T-helper 17 cell (primary cell): Measurements from ENCODE around the gene ALOX5. TPM values are rescaled to one million over a fixed set of nuclear protein-coding genes. Genes with fewer than 3 reads are reported as not detected.
A peak's percentile ranks its signal among the peaks of the same experiment; 100 is the strongest.

Experiments used
- ATAC-seq: fragments of 150-1000 bp; cut with Tn5 transposase; 2 replicates; pipeline ENCODE4 v1.10.0; 2021; ENCODE audit warnings: mild to moderate bottlenecking, moderate library complexity
- DNase-seq, 3 donors: peaks; one replicate each; pipeline versions ENCODE4 v3.0.0 to v3.0.0-alpha.2; 2020 to 2021
- H3K9me3 ChIP-seq: one replicate; pipeline ENCODE4 v1.7.0; 2013; ENCODE audit warnings: low read length, mild to moderate bottlenecking; ENCODE audit not compliant: control insufficient read depth, poor library complexity, severe bottlenecking
- H3K27ac Mint-ChIP-seq: one replicate; pipeline ENCODE4 v1.8.0; 2022; ENCODE audit warnings: mild to moderate bottlenecking, moderate library complexity, mixed read lengths
- H3K27me3 Mint-ChIP-seq: one replicate; pipeline ENCODE4 v1.8.0; 2022; ENCODE audit warnings: mixed read lengths
- H3K36me3 Mint-ChIP-seq: one replicate; pipeline ENCODE4 v1.8.0; 2022; ENCODE audit warnings: low read depth, mixed read lengths
- H3K4me1 Mint-ChIP-seq: one replicate; pipeline ENCODE4 v1.8.0; 2022; ENCODE audit warnings: mild to moderate bottlenecking, mixed read lengths
- H3K4me3 Mint-ChIP-seq: one replicate; pipeline ENCODE4 v1.8.0; 2022; ENCODE audit warnings: mild to moderate bottlenecking, moderate library complexity, mixed read lengths
- total RNA-seq, 4 donors: library from RNA in 2 of 4; stranded (reverse) in 2 of 4; gene quantifications; one replicate each; pipeline ENCODE4 v1.2.3 and lab custom pipeline; 2022 to 2026

ALOX5 gene
- total RNA-seq, 2 donors from 2014 or later, result 19.8 to 66.6 TPM

DNA sequence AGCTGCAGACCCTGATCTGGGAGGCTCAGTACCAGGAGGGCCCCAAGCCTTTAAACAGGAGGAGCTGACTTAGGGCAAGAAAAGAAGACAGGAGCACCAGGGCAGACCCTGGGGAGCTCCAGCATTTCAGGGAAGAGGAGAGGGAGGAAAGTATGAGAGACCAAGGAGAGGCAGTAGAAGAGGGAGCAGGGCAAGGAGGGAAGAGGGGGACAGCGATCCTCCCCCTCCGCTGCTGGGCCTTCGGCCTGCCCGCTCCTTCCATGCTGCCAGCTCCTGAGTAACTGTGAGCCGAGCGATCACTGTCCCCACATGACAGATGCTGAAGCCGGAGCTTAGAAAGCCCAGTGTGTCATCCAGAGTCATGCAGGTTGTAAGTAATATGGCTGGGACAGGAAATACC is 65.9 kb downstream of the ALOX5 start:
- Mint-ChIP-seq H3K27ac (peak overlapping the region; percentile 56), H3K27me3 (peaks cover 4% of the 10 kb centered on the region), H3K4me1 (peaks cover 9% of the 10 kb centered on the region), H3K36me3 (peaks cover 4% of the 10 kb centered on the region), H3K4me3 (no peak overlapping the region)
- no peak for ATAC-seq
- H3K9me3 ChIP-seq, result no peaks in the 10 kb centered on the region
- DNase-seq, result no peak

DNA sequence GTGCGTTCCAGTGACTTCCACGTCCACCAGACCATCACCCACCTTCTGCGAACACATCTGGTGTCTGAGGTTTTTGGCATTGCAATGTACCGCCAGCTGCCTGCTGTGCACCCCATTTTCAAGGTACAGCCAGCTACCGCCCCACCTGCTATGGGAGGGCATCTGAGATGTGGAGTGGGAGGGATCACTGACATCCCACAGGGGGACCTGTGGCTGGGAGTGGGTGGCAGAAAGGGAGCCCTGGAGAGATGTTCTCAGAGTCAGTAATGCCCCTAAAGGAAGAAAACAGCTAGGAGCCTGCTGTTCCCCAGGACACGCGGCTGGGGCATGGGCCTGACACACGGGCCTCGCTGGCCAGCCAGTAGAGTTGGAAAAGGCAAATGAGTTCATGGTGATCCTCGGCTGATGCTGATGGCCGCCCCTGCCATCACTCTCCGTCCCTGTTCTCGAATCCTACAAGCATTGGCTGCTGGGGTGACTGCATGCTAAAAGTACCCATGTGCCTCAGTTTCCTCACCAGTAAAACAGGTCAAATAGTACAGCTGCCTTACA is 66.6 kb downstream of the ALOX5 start:
- H3K9me3 ChIP-seq, result no peaks in the 10 kb centered on the region
- Mint-ChIP-seq H3K36me3 (peaks cover 4% of the 10 kb centered on the region), H3K27me3 (peaks cover 4% of the 10 kb centered on the region), H3K27ac (peak overlapping the region; percentile 56), H3K4me3 (no peak overlapping the region), H3K4me1 (peaks cover 9% of the 10 kb centered on the region)
- ATAC-seq, result no peak
- DNase-seq, result no peak

DNA sequence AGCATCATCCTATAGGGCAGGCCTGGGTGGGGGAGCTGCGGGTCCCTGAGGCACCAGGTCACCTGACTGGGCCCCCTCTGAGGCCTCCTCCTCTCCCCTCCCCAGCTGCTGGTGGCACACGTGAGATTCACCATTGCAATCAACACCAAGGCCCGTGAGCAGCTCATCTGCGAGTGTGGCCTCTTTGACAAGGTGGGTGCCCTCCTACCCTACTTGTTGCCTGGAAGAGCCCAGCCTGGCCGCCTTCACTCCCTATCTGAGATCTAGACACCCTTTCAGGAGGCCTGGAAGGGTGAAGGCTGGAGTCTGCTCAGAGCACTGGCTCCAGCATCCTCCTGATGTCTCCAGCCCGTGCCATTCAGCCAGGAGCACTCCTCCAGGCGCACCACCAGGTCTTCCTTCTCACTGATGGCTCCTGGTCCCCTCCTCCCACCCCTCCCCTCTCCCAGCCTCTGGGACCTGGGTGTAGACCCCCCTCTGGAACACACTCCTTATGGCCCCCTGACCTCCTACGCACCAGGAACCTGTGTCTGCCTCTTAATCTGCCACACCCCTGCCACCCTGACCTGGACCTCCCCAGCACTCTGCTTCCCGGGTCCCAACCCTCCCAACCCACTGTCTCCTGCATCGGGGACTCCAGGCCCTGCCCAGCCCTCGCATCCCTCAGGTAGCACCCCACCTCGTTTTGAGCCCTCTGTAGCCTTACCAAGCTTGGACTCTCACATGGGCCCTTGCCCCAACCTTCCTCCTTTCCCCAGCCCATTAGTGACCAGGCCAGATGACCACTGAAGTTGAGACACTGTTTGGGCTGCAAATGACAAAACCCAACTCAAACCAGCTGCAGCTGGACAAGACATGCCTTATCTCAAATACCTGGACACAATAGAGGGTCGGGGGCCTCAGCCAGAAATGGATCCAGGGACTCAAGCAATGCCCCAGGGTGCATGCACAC is 67.5 kb downstream of the ALOX5 start:
- Mint-ChIP-seq H3K4me3 (no peak overlapping the region), H3K4me1 (peaks cover 7% of the 10 kb centered on the region), H3K27ac (peak overlapping the region; percentile 56), H3K36me3 (no peaks in the 10 kb centered on the region), H3K27me3 (peaks cover 4% of the 10 kb centered on the region)
- no peaks in the 10 kb centered on the region for H3K9me3 ChIP-seq
- DNase-seq (no peak), ATAC-seq (no peak)

GRCh38 chr10:45442251-45442650 is 68.2 kb downstream of the ALOX5 start:
- Mint-ChIP-seq H3K4me1 (peaks cover 7% of the 10 kb centered on the region), H3K36me3 (no peaks in the 10 kb centered on the region), H3K27ac (no peak overlapping the region), H3K27me3 (peaks cover 4% of the 10 kb centered on the region), H3K4me3 (no peak overlapping the region)
- DNase-seq, result no peak
- H3K9me3 ChIP-seq, result no peaks in the 10 kb centered on the region
- no peak for ATAC-seq

DNA sequence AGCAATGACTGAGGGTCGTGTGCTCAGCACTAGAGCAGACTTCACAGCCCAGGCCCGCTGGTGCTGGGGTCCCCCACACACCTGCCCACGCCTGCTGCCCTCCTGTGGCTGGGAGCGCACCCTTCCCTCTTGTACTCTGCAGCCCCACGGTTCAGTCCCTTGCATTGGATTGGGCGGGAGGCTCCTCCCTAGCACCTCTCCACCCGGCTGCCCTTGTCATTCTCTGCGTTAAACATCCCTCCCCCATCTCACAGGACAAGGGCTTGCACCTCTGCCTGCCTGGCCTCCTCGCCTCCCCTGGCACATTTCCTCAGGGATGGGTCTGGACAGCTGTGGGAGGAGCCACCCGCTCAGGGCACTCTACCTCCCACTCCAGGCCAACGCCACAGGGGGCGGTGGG is 68.6 kb downstream of the ALOX5 start:
- ATAC-seq, result no peak
- Mint-ChIP-seq H3K4me1 (peaks cover 7% of the 10 kb centered on the region), H3K27ac (no peak overlapping the region)

DNA sequence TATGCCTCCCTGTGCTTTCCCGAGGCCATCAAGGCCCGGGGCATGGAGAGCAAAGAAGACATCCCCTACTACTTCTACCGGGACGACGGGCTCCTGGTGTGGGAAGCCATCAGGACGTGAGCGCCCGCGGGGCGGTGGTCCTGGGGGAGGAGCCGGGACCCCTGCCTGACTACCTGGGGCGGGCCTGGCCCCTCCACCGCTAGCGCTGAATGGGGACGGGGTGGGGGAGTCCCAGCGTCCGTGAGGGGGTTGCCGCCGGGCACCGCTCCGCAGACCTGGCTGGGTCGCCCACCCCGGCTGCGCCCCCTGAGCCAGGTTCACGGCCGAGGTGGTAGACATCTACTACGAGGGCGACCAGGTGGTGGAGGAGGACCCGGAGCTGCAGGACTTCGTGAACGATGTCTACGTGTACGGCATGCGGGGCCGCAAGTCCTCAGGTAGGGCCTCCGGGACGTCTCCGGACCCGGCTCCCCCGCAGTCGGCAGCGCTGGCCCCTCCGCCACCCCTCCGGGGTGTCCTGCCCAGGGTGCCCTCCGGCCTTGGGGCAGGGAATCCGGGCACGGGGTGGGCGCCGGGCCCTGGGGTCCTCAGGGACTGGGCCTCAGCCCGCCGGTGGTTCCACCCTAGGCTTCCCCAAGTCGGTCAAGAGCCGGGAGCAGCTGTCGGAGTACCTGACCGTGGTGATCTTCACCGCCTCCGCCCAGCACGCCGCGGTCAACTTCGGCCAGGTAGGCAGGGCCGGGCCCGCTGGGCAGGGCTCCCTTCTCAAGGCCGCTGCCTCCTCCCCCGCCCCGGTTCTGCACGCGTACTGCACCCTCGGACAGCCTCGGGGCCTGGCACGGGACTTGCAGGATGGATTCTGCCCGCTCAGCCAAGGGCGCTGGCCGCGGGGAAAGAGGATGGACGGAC is 69.3 kb downstream of the ALOX5 start:
- DNase-seq (no peak), ATAC-seq (no peak)
- Mint-ChIP-seq H3K27me3 (peaks cover 4% of the 10 kb centered on the region), H3K4me1 (peaks cover 7% of the 10 kb centered on the region), H3K4me3 (no peak overlapping the region), H3K27ac (no peak overlapping the region), H3K36me3 (no peaks in the 10 kb centered on the region)
- no peaks in the 10 kb centered on the region for H3K9me3 ChIP-seq

More for the DNA sequence above, 68.6 kb downstream of the ALOX5 start:
- peaks cover 4% of the 10 kb centered on the region for H3K27me3 Mint-ChIP-seq
- H3K36me3 Mint-ChIP-seq, result no peaks in the 10 kb centered on the region
- H3K9me3 ChIP-seq, result no peaks in the 10 kb centered on the region
- H3K4me3 Mint-ChIP-seq, result no peak overlapping the region
- no peak for DNase-seq

DNA sequence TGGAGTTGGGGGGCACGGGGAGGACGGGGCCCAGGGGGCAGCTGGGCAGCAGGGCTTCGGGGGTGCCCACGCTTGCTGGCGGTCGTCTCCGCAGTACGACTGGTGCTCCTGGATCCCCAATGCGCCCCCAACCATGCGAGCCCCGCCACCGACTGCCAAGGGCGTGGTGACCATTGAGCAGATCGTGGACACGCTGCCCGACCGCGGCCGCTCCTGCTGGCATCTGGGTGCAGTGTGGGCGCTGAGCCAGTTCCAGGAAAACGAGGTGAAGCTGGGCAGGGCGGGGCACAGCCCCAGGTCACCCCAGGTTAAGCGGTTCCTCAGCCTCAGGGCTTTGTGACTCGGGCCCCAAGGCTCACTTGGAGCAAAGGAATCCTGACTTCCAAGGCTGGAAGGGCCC is 70.0 kb downstream of the ALOX5 start:
- DNase-seq (no peak), ATAC-seq (no peak)
- Mint-ChIP-seq H3K27ac (no peak overlapping the region), H3K27me3 (peaks cover 4% of the 10 kb centered on the region), H3K4me3 (no peak overlapping the region), H3K36me3 (no peaks in the 10 kb centered on the region), H3K4me1 (peaks cover 7% of the 10 kb centered on the region)
- H3K9me3 ChIP-seq, result no peaks in the 10 kb centered on the region

GRCh38 chr10:45444976-45445898 is 71.2 kb downstream of the ALOX5 start:
- ATAC-seq (no peak), DNase-seq (no peak)
- no peak overlapping the region for H3K4me3 Mint-ChIP-seq
- H3K27me3 Mint-ChIP-seq, result no peaks in the 10 kb centered on the region
- H3K9me3 ChIP-seq, result no peaks in the 10 kb centered on the region
- peaks cover 2% of the 10 kb centered on the region for H3K4me1 Mint-ChIP-seq
- no peak overlapping the region for H3K27ac Mint-ChIP-seq
- no peaks in the 10 kb centered on the region for H3K36me3 Mint-ChIP-seq

DNA sequence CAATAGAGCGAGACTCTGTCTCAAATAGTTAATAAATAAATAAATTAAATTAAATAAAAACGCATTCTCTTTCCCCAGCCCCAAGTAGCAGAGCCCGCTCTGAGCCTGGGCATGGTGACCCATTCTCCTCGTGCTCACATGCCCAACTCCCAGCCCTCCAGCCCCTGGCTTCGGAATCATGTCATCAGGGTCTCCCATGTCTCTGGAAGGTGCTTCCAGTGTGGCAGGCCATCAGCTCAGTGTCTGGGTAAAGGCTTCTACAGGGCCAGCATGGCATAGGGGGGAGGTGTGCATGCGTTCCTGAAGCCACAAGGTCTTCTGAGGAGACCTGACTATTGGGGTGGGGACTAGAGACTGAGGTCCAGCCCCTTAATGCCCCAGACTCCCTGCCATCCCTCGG is 72.8 kb downstream of the ALOX5 start:
- DNase-seq (no peak), ATAC-seq (no peak)
- Mint-ChIP-seq H3K36me3 (peaks cover 2% of the 10 kb centered on the region), H3K27ac (no peak overlapping the region), H3K4me1 (peaks cover 7% of the 10 kb centered on the region), H3K27me3 (no peaks in the 10 kb centered on the region), H3K4me3 (no peak overlapping the region)
- no peaks in the 10 kb centered on the region for H3K9me3 ChIP-seq

DNA sequence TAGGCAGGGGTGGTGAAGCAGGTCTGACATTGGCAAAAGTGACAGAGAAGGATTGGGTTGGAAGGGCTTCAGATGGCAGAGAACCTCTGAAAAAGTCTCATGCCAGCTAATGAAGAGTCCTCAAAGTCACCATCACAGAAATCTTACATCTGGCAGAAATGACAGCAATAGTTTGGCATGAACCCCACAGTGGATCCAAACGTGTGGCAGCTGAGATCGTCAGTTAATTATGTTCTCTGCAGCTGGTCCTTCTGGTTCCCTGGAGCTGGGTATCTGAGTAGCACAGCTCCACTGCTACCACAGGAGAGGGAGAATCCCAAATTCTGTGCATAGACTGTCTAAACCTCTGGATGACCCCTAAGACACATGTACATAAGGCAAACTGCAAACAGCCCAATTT is 73.4 kb downstream of the ALOX5 start:
- Mint-ChIP-seq H3K27ac (no peak overlapping the region), H3K27me3 (no peaks in the 10 kb centered on the region), H3K4me1 (peaks cover 7% of the 10 kb centered on the region), H3K36me3 (peaks cover 2% of the 10 kb centered on the region), H3K4me3 (no peak overlapping the region)
- no peaks in the 10 kb centered on the region for H3K9me3 ChIP-seq
- DNase-seq (no peak), ATAC-seq (no peak)

GRCh38 chr10:45450866-45451265 is 76.8 kb downstream of the ALOX5 start:
- H3K27me3 Mint-ChIP-seq, result no peaks in the 10 kb centered on the region
- peaks cover 21% of the 10 kb centered on the region for H3K4me1 Mint-ChIP-seq
- ATAC-seq (no peak), DNase-seq (no peak)
- no peak overlapping the region for H3K4me3 Mint-ChIP-seq
- H3K9me3 ChIP-seq, result no peaks in the 10 kb centered on the region
- no peak overlapping the region for H3K27ac Mint-ChIP-seq
- H3K36me3 Mint-ChIP-seq, result peaks cover 3% of the 10 kb centered on the region

DNA sequence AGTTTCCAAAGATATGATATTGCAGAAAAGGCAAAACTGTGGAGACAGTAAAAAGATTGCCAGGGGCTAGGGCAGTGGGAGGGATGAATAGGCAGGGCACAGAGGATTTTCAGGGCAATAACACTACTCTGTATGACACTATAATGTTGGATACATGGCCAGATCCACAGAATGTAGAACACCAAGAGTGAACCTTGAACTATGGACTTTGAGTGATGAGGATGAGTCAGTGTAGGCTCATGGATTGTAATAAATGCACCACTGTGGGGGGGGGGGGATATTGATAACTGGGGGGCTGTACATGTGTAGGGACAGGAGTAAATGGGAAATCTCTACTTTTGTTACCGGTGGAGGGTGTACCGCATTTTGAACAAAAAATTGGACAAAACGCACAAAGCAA is 77.4 kb downstream of the ALOX5 start:
- H3K4me3 Mint-ChIP-seq, result no peak overlapping the region
- no peak for DNase-seq
- H3K36me3 Mint-ChIP-seq, result peaks cover 3% of the 10 kb centered on the region
- no peak for ATAC-seq
- no peak overlapping the region for H3K27ac Mint-ChIP-seq
- peaks cover 24% of the 10 kb centered on the region for H3K4me1 Mint-ChIP-seq
- H3K9me3 ChIP-seq, result no peaks in the 10 kb centered on the region
- H3K27me3 Mint-ChIP-seq, result no peaks in the 10 kb centered on the region
